GM21423 (cell line): ENCODE results near the gene TMEM108.

Experiments
- ATAC-seq: cut with Tn5 transposase; IDR thresholded peaks from one replicate; pipeline ENCODE4 v1.9.1; 2021; ENCODE audit warnings: mild to moderate bottlenecking, moderate library complexity; ENCODE audit not compliant: unreplicated experiment

TMEM108 gene

GRCh38 chr3:133159498-133160475, 121.6 kb downstream of the TMEM108 start:
- no peak for ATAC-seq

- ATAC-seq = no peak
These were observed 123.5 kb downstream of the TMEM108 start for GRCh38 chr3:133161656-133162055.

GRCh38 chr3:133162265-133162664, 124.1 kb downstream of the TMEM108 start:
- no peak for ATAC-seq

GRCh38 chr3:133162670-133163305, 124.6 kb downstream of the TMEM108 start:
- ATAC-seq = no peak

- ATAC-seq = no peak
These were observed 129.3 kb downstream of the TMEM108 start for GRCh38 chr3:133167340-133168024.

GRCh38 chr3:133168025-133168401, 129.8 kb downstream of the TMEM108 start:
- no peak for ATAC-seq

- ATAC-seq = no peak
These were observed 131.3 kb downstream of the TMEM108 start for GRCh38 chr3:133169331-133170068.

- no peak for ATAC-seq
These were observed 133.6 kb downstream of the TMEM108 start for GRCh38 chr3:133171831-133172230.

- ATAC-seq = no peak
These were observed 143.4 kb downstream of the TMEM108 start for GRCh38 chr3:133181392-133182150.

GRCh38 chr3:133187870-133188379, 149.7 kb downstream of the TMEM108 start:
- no peak for ATAC-seq

GRCh38 chr3:133188996-133189395, 150.8 kb downstream of the TMEM108 start:
- ATAC-seq = no peak

GRCh38 chr3:133189893-133190292, 151.7 kb downstream of the TMEM108 start:
- no peak for ATAC-seq

- ATAC-seq = no peak
These were observed 153.6 kb downstream of the TMEM108 start for GRCh38 chr3:133191818-133192217.

GRCh38 chr3:133192363-133192945, 154.3 kb downstream of the TMEM108 start:
- no peak for ATAC-seq

GRCh38 chr3:133192967-133193366, 154.8 kb downstream of the TMEM108 start:
- ATAC-seq = no peak

GRCh38 chr3:133196527-133196926, 158.3 kb downstream of the TMEM108 start:
- ATAC-seq = no peak

- no peak for ATAC-seq
These were observed 159.4 kb downstream of the TMEM108 start for GRCh38 chr3:133197619-133198018.

- ATAC-seq = no peak
These were observed 168.7 kb downstream of the TMEM108 start for GRCh38 chr3:133206921-133207320.

GRCh38 chr3:133208184-133208583, 170.0 kb downstream of the TMEM108 start:
- no peak for ATAC-seq
